Heart left ventricle (tissue), 13 donors: ENCODE measurements around the gene ADARB1.

Experiments used
- CTCF ChIP-seq, 12 donors: fragments of 200-600 bp; sonication (generic) in 4 of 12; IDR thresholded peaks; one replicate each; pipeline versions ENCODE4 v1.5.0 to v1.8.0; 2018 to 2022; ENCODE audit warnings: antibody characterized with exemption in 12 of 12, mild to moderate bottlenecking in 5 of 12
- POLR2A ChIP-seq, 2 donors: fragments of 450-650 bp; IDR thresholded peaks; one replicate each; pipeline ENCODE4 v1.6.1; 2017; ENCODE audit warnings: antibody characterized with exemption in 2 of 2, mild to moderate bottlenecking in 2 of 2, moderate library complexity in 2 of 2
- donor health status: ischemic (EF 13 %, LVEDD 7.1; RV severe dilation, severe dysfunction).
- donor health status: DM: no; HTN: yes; CAD: no.
- donor health status: DM: no; HTN: no; CAD: no.
- donor health status: ischemic (EF 25% LVEDD 6.9; RV normal size, moderate dysfunction).
- donor health status: ischemic (EF 25% LVEDD 5.7; RV mildly dilated, moderate dysfunction).
- donor health status: ischemic (EF 35%, LVEDD 5.7; RV mildly dilated, moderate dysfunction).
- donor health status: nonischemic (EF 11% LVEDD 7.7; RV severe dilation, severe dysfunction).
- donor health status: DM: yes; HTN: yes; CAD: no.
- donor health status: PGD.
- donor health status: ischemic (EF 29% LVEDD 5.4; RV normal size, mild dysfunction).
- donor health status: nonischemic (EF 23%, LVEDD 6.1; RV moderate dilation, normal function).

GRCh38 chr21:45147473-45148315 lies 73.3 kb downstream of the ADARB1 start:
- TF ChIP-seq CTCF (IDR thresholded peaks at IDR 0.05) (no peak), POLR2A (IDR thresholded peaks at IDR 0.05) (no peak)
